ENCODE results near the gene WDR27.

Gene WDR27

DNA sequence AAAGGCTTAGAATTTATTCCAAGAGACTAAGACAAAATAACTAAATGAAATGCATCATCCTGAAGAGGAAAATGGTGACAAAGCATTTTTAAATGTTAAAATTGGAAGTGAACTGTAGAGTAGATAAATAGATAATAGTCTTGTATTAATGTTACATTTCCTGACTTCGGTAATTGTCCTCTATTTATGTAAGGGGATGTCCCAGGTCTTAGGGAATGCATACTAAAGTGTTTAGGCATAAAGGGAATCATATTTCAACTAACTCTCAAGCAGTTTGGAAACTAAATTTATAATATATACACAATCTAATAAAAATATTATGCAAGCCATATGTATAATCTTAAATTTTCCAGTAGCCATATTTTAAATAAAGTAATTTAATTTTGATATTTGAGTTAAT is 159.3 kb downstream of the WDR27 start:
- Histone ChIP-seq H3K27me3 (ENCODE audit: control insufficient read depth, insufficient read depth, low read length) (no peaks in the 10 kb centered on the region), H3K4me3 (ENCODE audit: low read depth, low read length) (no peak overlapping the region), H3K9me3 (ENCODE audit: control insufficient read depth, insufficient read depth, low read depth, low read length) (peaks cover 5% of the 10 kb centered on the region), H3K36me3 (ENCODE audit: control insufficient read depth, insufficient read depth, low read length) (peaks cover 9% of the 10 kb centered on the region), H3K27ac (ENCODE audit: low read depth, low read length) (no peak overlapping the region), H3K9ac (ENCODE audit: low read length) (no peak overlapping the region), H3K4me1 (ENCODE audit: control insufficient read depth, insufficient read depth, low read length) (no peaks in the 10 kb centered on the region)

DNA sequence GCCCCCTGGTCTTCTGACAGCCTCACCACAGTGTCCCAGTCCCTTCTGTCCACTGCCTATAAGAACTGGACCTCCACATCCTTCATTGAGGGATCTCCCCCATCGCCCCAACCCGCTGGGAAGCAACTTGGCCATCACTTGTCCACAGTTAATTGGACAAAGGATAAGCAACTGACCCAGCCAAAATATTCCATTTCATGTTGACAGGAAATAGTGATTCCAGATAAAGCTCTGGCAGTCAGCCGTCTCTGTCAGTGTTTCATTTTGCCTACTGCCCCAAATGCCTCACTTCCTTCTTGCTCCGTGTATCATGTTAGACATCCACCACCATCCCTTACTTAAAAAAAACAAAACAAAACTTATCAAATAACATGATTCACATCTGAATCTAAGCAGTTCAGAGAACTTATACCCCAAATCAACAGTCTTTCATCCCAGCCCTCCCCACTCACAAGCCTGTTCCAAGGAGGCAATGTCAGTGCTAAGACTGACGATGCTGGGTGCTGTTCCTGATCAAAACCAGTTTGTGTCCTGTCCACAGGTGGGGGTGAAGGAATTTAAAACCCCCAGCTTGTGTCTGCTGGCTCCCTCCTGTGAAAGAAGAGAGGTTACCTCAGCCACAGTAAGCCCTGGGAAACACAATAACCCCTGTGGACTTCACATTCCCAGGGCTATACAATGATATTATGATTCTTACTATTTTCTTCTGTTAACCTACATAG is 162.5 kb downstream of the WDR27 start:
- peaks cover 14% of the 10 kb centered on the region for H3K36me3 ChIP-seq (ENCODE audit: control insufficient read depth, insufficient read depth, low read length)
- H3K27ac ChIP-seq (ENCODE audit: low read depth, low read length), result no peak overlapping the region
- peaks cover 30% of the 10 kb centered on the region for H3K9me3 ChIP-seq (ENCODE audit: control insufficient read depth, insufficient read depth, low read depth, low read length)
- no peaks in the 10 kb centered on the region for H3K4me1 ChIP-seq (ENCODE audit: control insufficient read depth, insufficient read depth, low read length)
- no peak overlapping the region for H3K4me3 ChIP-seq (ENCODE audit: low read depth, low read length)
- H3K27me3 ChIP-seq (ENCODE audit: control insufficient read depth, insufficient read depth, low read length), result no peaks in the 10 kb centered on the region
- no peak overlapping the region for H3K9ac ChIP-seq (ENCODE audit: low read length)

DNA sequence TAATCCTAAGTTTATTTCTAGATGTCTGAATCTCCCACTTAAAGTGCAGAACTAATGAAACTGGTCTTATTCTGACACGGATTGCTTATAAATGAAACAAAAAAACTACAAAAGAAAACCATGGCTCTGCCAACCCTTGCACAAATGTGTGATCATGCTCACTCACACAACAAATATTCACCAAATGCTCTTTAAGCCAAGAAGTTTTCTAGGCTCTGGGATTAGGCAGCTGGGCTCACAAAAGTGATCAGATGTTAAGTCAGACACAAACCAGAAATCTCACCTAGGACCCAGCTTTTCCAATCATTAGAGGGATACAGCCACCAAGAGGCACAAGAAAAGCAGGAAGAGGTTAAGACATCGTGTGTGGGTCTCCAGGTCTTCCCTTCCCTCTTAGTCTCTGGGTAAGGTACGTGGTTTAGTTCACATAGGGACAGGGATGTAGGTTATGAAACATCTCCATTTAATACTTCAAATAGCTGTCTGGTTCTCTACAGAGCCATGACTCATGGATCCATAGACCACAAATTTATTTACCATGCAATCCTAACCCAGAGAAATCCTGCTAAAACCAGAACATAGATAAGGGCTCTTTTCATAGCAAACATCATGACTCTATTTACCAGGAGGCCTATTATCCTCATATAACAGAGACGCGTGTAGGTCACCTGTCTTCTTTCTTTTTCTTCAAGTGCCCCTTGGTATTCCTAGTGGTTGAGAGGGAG is 165.2 kb downstream of the WDR27 start:
- Histone ChIP-seq H3K27me3 (ENCODE audit: control insufficient read depth, insufficient read depth, low read length) (no peaks in the 10 kb centered on the region), H3K27ac (ENCODE audit: low read depth, low read length) (no peak overlapping the region), H3K9ac (ENCODE audit: low read length) (no peak overlapping the region), H3K36me3 (ENCODE audit: control insufficient read depth, insufficient read depth, low read length) (peaks cover 19% of the 10 kb centered on the region), H3K9me3 (ENCODE audit: control insufficient read depth, insufficient read depth, low read depth, low read length) (peaks cover 39% of the 10 kb centered on the region), H3K4me1 (ENCODE audit: control insufficient read depth, insufficient read depth, low read length) (no peaks in the 10 kb centered on the region), H3K4me3 (ENCODE audit: low read depth, low read length) (no peak overlapping the region)

DNA sequence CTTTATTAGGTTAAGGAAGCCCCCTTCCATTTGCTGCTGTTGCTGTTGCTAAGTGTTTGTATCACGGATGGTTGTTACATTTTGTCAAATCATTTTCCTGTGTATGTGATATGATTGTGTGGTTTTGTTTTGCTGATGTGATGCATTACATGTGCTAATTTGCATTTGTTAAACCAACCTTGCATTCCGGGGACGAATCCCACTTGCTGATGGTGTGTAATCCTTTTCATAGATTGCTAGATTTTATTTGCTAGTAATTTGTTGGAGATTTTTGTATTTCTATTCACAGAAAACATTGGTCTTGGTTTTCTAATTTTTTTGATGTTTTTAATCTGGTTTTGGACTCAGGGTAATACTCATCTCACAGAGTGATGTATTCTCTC is 167.8 kb downstream of the WDR27 start:
- H3K27ac ChIP-seq (ENCODE audit: low read depth, low read length), result no peak overlapping the region
- no peaks in the 10 kb centered on the region for H3K27me3 ChIP-seq (ENCODE audit: control insufficient read depth, insufficient read depth, low read length)
- H3K9ac ChIP-seq (ENCODE audit: low read length), result no peak overlapping the region
- no peak overlapping the region for H3K4me3 ChIP-seq (ENCODE audit: low read depth, low read length)
- H3K36me3 ChIP-seq (ENCODE audit: control insufficient read depth, insufficient read depth, low read length), result peaks cover 22% of the 10 kb centered on the region
- H3K4me1 ChIP-seq (ENCODE audit: control insufficient read depth, insufficient read depth, low read length), result no peaks in the 10 kb centered on the region; the same call in 1 of the 2 replicates
- H3K9me3 ChIP-seq (ENCODE audit: control insufficient read depth, insufficient read depth, low read depth, low read length), result peaks cover 39% of the 10 kb centered on the region

DNA sequence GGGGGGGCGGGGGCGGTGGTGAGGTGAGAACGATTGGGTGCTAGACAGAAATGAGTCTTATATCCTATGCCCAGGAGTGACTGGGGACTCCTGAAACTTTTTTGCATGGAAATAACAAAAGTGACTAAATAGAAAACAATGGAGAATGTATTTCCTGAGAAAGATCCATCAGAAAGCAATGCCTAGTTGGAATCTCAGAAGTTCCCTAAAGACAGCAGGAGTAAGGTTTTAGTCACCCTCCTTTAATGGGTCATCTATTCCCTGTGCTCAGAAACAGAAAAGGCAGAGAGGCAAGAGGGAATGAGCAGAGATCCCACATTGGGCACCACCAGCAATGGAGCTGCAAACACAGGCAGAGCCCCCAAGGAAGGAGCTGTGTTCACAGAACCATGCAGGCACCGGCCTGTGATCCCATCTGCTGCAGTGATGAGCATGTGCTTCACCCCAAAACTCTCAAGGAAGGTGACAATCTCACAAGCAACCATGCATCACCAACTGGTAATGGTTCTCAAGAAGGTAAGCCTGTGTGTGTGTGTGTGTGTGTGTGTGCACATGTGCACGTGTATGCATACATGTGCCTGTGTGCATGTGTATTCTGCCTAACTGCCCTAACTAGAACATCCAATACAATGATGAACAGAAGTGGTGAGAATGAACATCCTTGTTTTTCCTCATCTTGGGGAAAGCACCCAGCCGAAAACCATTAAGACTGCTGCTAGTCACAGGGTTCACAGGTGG is 168.4 kb downstream of the WDR27 start:
- Histone ChIP-seq H3K36me3 (ENCODE audit: control insufficient read depth, insufficient read depth, low read length) (peaks cover 22% of the 10 kb centered on the region), H3K4me1 (ENCODE audit: control insufficient read depth, insufficient read depth, low read length) (no peaks in the 10 kb centered on the region; the same call in 1 of the 2 replicates), H3K4me3 (ENCODE audit: low read depth, low read length) (no peak overlapping the region), H3K9me3 (ENCODE audit: control insufficient read depth, insufficient read depth, low read depth, low read length) (peaks cover 39% of the 10 kb centered on the region), H3K9ac (ENCODE audit: low read length) (no peak overlapping the region), H3K27ac (ENCODE audit: low read depth, low read length) (no peak overlapping the region), H3K27me3 (ENCODE audit: control insufficient read depth, insufficient read depth, low read length) (no peaks in the 10 kb centered on the region)

DNA sequence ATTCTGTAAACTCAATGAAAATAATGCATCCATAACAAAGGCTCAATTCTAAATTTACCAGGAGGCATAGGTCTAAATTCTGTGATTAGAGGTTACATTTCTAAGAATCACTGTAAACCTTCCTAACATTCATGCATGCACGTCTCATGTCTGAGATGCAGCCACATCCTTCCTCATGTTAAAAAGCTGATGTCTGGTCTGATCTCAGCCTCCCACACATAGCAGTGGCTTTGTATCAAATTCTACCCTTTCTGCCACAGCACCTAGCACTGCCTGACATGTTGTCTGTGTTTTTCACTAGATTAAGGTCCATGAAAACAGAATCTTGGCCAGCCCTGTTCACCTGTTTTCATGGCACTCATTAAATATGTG is 171.1 kb downstream of the WDR27 start:
- Histone ChIP-seq H3K27ac (ENCODE audit: low read depth, low read length) (no peak overlapping the region), H3K4me1 (ENCODE audit: control insufficient read depth, insufficient read depth, low read length) (no peaks in the 10 kb centered on the region; the same call in 1 of the 2 replicates), H3K9me3 (ENCODE audit: control insufficient read depth, insufficient read depth, low read depth, low read length) (peaks cover 17% of the 10 kb centered on the region), H3K27me3 (ENCODE audit: control insufficient read depth, insufficient read depth, low read length) (no peaks in the 10 kb centered on the region), H3K9ac (ENCODE audit: low read length) (no peak overlapping the region), H3K4me3 (ENCODE audit: low read depth, low read length) (no peak overlapping the region), H3K36me3 (ENCODE audit: control insufficient read depth, insufficient read depth, low read length) (peaks cover 9% of the 10 kb centered on the region; the same call in 1 of the 2 replicates)

DNA sequence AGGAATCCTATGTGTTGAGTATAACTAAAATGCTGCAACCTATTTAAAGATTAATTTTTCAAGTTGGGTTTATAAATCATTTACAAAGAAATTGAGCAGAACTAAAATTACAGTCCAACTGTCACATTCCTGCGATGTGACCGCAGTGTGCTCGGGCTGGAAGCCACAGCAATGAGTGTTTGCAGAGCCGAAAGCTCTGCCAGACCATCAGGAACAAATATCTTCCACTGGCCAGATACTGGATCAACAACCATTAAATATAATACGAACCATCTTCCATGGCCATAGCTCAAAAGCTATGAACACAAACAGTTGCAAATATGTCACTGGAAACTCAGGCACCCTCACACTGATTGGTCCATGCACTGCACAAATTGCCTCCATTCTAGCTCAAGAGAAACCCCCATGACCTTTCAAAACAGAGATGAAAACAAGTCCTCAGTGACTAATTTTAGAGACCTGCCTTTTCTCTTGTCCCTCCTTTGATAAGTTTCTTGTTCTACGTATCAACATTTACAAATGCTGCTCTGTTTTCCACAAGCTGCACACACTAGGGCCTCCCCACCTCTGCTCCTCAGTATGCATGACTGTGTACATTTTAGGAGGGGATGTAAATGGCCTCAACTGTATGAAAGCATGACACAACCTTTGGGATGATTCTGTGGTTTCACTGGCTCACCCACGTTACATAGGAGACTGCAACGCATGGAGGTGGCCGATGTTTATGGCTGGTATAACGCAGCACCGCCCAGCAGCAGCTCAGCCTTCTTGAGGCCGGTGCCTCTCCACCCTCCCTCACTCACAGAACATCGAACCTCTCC is 171.7 kb downstream of the WDR27 start:
- Histone ChIP-seq H3K4me3 (ENCODE audit: low read depth, low read length) (no peak overlapping the region), H3K36me3 (ENCODE audit: control insufficient read depth, insufficient read depth, low read length) (peaks cover 9% of the 10 kb centered on the region; the same call in 1 of the 2 replicates), H3K27me3 (ENCODE audit: control insufficient read depth, insufficient read depth, low read length) (no peaks in the 10 kb centered on the region), H3K27ac (ENCODE audit: low read depth, low read length) (no peak overlapping the region), H3K9ac (ENCODE audit: low read length) (no peak overlapping the region), H3K4me1 (ENCODE audit: control insufficient read depth, insufficient read depth, low read length) (no peaks in the 10 kb centered on the region; the same call in 1 of the 2 replicates), H3K9me3 (ENCODE audit: control insufficient read depth, insufficient read depth, low read depth, low read length) (peaks cover 11% of the 10 kb centered on the region)

DNA sequence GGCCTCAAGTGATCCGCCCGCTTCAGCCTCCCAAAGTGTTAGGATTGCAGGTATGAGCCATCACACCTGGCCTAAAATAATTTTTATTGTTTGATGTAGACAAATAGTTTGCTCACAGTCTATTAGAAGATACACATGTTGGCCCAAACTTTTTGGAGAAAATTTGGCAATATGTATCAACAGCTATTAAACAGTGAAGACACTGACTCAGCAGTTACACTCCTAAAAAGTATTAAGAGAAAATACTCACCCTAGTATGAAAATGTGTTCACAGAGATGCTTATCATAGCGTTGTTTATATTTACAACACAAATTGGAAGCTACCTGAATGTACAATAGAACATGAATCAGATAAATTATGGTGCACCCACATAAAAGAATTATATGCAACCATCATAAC is 173.1 kb downstream of the WDR27 start:
- peaks cover 6% of the 10 kb centered on the region; the same call in 1 of the 2 replicates for H3K36me3 ChIP-seq (ENCODE audit: control insufficient read depth, insufficient read depth, low read length)
- H3K27ac ChIP-seq (ENCODE audit: low read depth, low read length), result no peak overlapping the region
- no peaks in the 10 kb centered on the region; the same call in 1 of the 2 replicates for H3K4me1 ChIP-seq (ENCODE audit: control insufficient read depth, insufficient read depth, low read length)
- H3K9ac ChIP-seq (ENCODE audit: low read length), result no peak overlapping the region
- H3K4me3 ChIP-seq (ENCODE audit: low read depth, low read length), result no peak overlapping the region
- H3K27me3 ChIP-seq (ENCODE audit: control insufficient read depth, insufficient read depth, low read length), result no peaks in the 10 kb centered on the region
- peaks cover 4% of the 10 kb centered on the region for H3K9me3 ChIP-seq (ENCODE audit: control insufficient read depth, insufficient read depth, low read depth, low read length)

DNA sequence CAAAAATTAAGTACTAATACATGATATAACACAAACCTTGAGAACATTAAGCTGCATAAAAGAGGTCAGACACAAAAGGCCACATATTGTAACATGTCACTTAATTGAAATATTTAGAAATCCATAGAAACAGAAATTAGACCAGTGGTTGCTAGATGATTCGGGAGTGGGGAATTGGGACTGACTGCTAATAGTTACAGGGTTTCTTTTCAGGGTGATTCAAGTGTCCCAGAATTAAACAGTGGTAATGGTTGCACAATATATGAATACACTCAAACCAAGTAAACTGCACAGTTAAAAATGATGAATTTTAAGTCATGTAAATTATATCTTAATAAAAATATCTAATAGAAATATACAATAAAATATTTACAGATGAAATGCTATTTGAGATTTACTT is 174.5 kb downstream of the WDR27 start:
- Histone ChIP-seq H3K27me3 (ENCODE audit: control insufficient read depth, insufficient read depth, low read length) (no peaks in the 10 kb centered on the region), H3K4me1 (ENCODE audit: control insufficient read depth, insufficient read depth, low read length) (no peaks in the 10 kb centered on the region; the same call in 1 of the 2 replicates), H3K4me3 (ENCODE audit: low read depth, low read length) (no peak overlapping the region), H3K9ac (ENCODE audit: low read length) (no peak overlapping the region), H3K9me3 (ENCODE audit: control insufficient read depth, insufficient read depth, low read depth, low read length) (peaks cover 2% of the 10 kb centered on the region; the same call in 1 of the 2 replicates), H3K36me3 (ENCODE audit: control insufficient read depth, insufficient read depth, low read length) (0 out of 2 replicates have a peak, but pooled peaks cover 3% of the 10 kb centered on the region), H3K27ac (ENCODE audit: low read depth, low read length) (no peak overlapping the region)

DNA sequence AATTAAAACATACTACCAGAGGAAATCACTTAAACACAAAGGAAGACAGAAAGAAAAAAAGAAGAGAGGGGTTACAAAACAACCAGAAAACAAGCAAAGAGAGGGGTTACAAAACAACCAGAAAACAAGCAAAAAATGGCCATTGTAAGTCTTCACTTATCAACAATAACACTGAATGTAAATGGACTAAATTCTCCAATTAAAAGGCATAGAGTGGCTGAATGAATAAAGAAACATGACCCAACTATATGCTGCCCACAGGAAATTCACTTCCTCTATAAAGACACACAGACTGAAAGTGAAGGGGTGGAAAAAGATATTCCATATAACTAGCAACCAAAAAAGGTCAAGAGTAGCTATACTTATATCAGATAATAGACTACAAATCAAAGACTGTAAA is 180.0 kb downstream of the WDR27 start:
- H3K9ac ChIP-seq (ENCODE audit: low read length), result no peak overlapping the region
- peaks cover 37% of the 10 kb centered on the region for H3K9me3 ChIP-seq (ENCODE audit: control insufficient read depth, insufficient read depth, low read depth, low read length)
- no peak overlapping the region for H3K27ac ChIP-seq (ENCODE audit: low read depth, low read length)
- H3K4me3 ChIP-seq (ENCODE audit: low read depth, low read length), result no peak overlapping the region
- no peaks in the 10 kb centered on the region for H3K4me1 ChIP-seq (ENCODE audit: control insufficient read depth, insufficient read depth, low read length)
- peaks cover 8% of the 10 kb centered on the region; the same call in 1 of the 2 replicates for H3K36me3 ChIP-seq (ENCODE audit: control insufficient read depth, insufficient read depth, low read length)
- no peaks in the 10 kb centered on the region for H3K27me3 ChIP-seq (ENCODE audit: control insufficient read depth, insufficient read depth, low read length)
